K562 (cell line): ENCODE measurements around the gene NUP35. TPM values are rescaled to one million over a fixed set of nuclear protein-coding genes. Genes with fewer than 3 reads are reported as not detected.

Experiments used
- ETV1 ChIP-seq: fragments of 450-650 bp; conservative IDR thresholded peaks from 2 replicates; pipeline ENCODE4 v1.6.1; 2016; ENCODE audit warnings: missing genetic modification characterization, control low read depth, low read depth, missing compliant biosample characterization
- GATAD2B ChIP-seq: fragments of 450-650 bp; IDR thresholded peaks from 2 replicates; pipeline ENCODE4 v1.6.1; 2017; ENCODE audit warnings: mild to moderate bottlenecking, borderline replicate concordance
- JUNB ChIP-seq: fragments of 450-650 bp; formaldehyde crosslinking; conservative IDR thresholded peaks from 2 replicates; pipeline ENCODE4 v1.4.0; 2020; ENCODE audit warnings: mild to moderate bottlenecking
- MED1 ChIP-seq: sonication (generic); formaldehyde crosslinking; IDR thresholded peaks from 2 replicates; pipeline ENCODE4 v1.8.1; 2023; ENCODE audit warnings: missing genetic modification reagents, borderline replicate concordance
- NCOA1 ChIP-seq: fragments of 450-650 bp; IDR thresholded peaks from 2 replicates; pipeline ENCODE4 v1.6.1; 2016; ENCODE audit warnings: low read depth
- SIRT6 ChIP-seq: IDR thresholded peaks from one replicate; pipeline ENCODE4 v1.6.1; 2012; ENCODE audit warnings: low read depth, mild to moderate bottlenecking, control low read depth, inconsistent platforms, low read length, moderate library complexity
- TCF7 ChIP-seq: sonication (generic); IDR thresholded peaks from 2 replicates; pipeline ENCODE4 v1.6.1; 2016; ENCODE audit warnings: antibody characterized with exemption, borderline replicate concordance
- ZBTB7A ChIP-seq: IDR thresholded peaks from 2 replicates; pipeline ENCODE4 v1.6.1; 2011; ENCODE audit warnings: low read depth, mild to moderate bottlenecking, low read length, moderate library complexity, borderline replicate concordance; ENCODE audit not compliant: control insufficient read depth
- ZNF408 ChIP-seq: fragments of 250-450 bp; sonication (Bioruptor Pico); IDR thresholded peaks from 2 replicates; pipeline ENCODE4 v1.4.0; 2020; ENCODE audit warnings: low read depth, mild to moderate bottlenecking, moderate library complexity
- polyA plus RNA-seq, 8 experiments: library from polyadenylated mRNA; depleted of rRNA in 4 of 8; stranded (reverse) in 5 of 8; unstranded in 3 of 8; fragments of >200 nt; fragmentation: Nextera tagmentation in 2 of 8; fragmentation: Illumina TruSeq in 1 of 8; extraction: Ambion mirVana in 2 of 8; extraction: Trizol in 1 of 8; gene quantifications; 2 replicates each; pipeline versions ENCODE4 v1.2.1 to v1.2.3, GENCODE V29; 2011 to 2014; ENCODE audit warnings: inconsistent platforms in 1 of 8, missing spikeins in 1 of 8
- total RNA-seq, 7 experiments: library from RNA; depleted of rRNA in 6 of 7; stranded (reverse); fragments of >200 nt in 6 of 7; fragmentation: Illumina TruSeq in 2 of 7; extraction: Trizol in 2 of 7; gene quantifications; 2 replicates each; pipeline versions ENCODE4 v1.2.1 to v1.2.3, GENCODE V29; 2011 to 2021; ENCODE audit warnings: low replicate concordance in 1 of 7
- TF ChIP-seq, protein P1 (sequence below): fragments of 450-650 bp; IDR thresholded peaks from 2 replicates; pipeline ENCODE4 v1.6.1; 2016; ENCODE audit warnings: mild to moderate bottlenecking, moderate library complexity
- TF ChIP-seq, protein P2 (sequence below): sonication (generic); formaldehyde crosslinking; IDR thresholded peaks from 2 replicates; pipeline ENCODE4 v1.8.0; 2022; ENCODE audit warnings: mild to moderate bottlenecking, missing genetic modification reagents
- TF ChIP-seq, protein P3 (sequence below): sonication (generic); formaldehyde crosslinking; IDR thresholded peaks from 2 replicates; pipeline ENCODE4 v1.8.0; 2022; ENCODE audit warnings: missing genetic modification reagents, mild to moderate bottlenecking, moderate library complexity, borderline replicate concordance
- TF ChIP-seq, protein P4 (sequence below): fragments of 450-650 bp; conservative IDR thresholded peaks from 2 replicates; pipeline ENCODE4 v1.6.1; 2016; ENCODE audit warnings: missing genetic modification characterization, low read depth, mild to moderate bottlenecking, missing compliant biosample characterization, moderate library complexity

Gene NUP35
- total and polyA plus RNA-seq, 9 of the 15 experiments (the other 6 are each of a cell fraction or from before 2014, with no cell fraction given): 24.5 to 78.2 (median 51.1) TPM

DNA sequence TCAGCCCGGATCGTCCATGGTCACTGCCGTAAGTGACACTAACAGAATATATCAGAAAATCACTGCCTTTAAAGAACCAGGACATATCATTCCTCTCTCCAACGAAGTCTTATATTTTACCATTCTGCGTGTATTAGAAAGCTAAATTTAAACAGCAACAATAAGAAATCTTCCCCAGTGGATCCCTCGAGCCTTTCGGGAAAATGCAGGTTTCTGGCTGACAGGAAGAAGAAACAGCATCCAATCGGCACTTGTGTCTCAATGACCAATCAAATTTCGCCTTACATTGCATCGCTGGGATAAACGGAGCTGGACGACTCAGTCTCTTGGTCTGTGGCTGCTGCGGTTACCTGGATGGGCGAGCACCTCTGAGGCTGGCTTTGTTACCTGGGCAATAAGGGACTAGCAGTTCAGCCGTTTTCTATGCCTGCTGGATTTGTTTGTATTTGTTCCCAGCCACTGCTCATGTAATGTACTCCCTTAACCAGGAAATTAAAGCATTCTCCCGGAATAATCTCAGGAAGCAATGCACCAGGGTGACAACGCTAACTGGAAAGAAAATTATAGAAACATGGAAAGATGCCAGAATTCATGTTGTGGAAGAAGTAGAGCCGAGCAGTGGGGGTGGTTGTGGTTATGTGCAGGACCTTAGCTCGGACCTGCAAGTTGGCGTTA is 45.6 kb upstream of the NUP35 start, which contains the start of gene DUSP19 (continued):
- TF ChIP-seq, protein P1, sequence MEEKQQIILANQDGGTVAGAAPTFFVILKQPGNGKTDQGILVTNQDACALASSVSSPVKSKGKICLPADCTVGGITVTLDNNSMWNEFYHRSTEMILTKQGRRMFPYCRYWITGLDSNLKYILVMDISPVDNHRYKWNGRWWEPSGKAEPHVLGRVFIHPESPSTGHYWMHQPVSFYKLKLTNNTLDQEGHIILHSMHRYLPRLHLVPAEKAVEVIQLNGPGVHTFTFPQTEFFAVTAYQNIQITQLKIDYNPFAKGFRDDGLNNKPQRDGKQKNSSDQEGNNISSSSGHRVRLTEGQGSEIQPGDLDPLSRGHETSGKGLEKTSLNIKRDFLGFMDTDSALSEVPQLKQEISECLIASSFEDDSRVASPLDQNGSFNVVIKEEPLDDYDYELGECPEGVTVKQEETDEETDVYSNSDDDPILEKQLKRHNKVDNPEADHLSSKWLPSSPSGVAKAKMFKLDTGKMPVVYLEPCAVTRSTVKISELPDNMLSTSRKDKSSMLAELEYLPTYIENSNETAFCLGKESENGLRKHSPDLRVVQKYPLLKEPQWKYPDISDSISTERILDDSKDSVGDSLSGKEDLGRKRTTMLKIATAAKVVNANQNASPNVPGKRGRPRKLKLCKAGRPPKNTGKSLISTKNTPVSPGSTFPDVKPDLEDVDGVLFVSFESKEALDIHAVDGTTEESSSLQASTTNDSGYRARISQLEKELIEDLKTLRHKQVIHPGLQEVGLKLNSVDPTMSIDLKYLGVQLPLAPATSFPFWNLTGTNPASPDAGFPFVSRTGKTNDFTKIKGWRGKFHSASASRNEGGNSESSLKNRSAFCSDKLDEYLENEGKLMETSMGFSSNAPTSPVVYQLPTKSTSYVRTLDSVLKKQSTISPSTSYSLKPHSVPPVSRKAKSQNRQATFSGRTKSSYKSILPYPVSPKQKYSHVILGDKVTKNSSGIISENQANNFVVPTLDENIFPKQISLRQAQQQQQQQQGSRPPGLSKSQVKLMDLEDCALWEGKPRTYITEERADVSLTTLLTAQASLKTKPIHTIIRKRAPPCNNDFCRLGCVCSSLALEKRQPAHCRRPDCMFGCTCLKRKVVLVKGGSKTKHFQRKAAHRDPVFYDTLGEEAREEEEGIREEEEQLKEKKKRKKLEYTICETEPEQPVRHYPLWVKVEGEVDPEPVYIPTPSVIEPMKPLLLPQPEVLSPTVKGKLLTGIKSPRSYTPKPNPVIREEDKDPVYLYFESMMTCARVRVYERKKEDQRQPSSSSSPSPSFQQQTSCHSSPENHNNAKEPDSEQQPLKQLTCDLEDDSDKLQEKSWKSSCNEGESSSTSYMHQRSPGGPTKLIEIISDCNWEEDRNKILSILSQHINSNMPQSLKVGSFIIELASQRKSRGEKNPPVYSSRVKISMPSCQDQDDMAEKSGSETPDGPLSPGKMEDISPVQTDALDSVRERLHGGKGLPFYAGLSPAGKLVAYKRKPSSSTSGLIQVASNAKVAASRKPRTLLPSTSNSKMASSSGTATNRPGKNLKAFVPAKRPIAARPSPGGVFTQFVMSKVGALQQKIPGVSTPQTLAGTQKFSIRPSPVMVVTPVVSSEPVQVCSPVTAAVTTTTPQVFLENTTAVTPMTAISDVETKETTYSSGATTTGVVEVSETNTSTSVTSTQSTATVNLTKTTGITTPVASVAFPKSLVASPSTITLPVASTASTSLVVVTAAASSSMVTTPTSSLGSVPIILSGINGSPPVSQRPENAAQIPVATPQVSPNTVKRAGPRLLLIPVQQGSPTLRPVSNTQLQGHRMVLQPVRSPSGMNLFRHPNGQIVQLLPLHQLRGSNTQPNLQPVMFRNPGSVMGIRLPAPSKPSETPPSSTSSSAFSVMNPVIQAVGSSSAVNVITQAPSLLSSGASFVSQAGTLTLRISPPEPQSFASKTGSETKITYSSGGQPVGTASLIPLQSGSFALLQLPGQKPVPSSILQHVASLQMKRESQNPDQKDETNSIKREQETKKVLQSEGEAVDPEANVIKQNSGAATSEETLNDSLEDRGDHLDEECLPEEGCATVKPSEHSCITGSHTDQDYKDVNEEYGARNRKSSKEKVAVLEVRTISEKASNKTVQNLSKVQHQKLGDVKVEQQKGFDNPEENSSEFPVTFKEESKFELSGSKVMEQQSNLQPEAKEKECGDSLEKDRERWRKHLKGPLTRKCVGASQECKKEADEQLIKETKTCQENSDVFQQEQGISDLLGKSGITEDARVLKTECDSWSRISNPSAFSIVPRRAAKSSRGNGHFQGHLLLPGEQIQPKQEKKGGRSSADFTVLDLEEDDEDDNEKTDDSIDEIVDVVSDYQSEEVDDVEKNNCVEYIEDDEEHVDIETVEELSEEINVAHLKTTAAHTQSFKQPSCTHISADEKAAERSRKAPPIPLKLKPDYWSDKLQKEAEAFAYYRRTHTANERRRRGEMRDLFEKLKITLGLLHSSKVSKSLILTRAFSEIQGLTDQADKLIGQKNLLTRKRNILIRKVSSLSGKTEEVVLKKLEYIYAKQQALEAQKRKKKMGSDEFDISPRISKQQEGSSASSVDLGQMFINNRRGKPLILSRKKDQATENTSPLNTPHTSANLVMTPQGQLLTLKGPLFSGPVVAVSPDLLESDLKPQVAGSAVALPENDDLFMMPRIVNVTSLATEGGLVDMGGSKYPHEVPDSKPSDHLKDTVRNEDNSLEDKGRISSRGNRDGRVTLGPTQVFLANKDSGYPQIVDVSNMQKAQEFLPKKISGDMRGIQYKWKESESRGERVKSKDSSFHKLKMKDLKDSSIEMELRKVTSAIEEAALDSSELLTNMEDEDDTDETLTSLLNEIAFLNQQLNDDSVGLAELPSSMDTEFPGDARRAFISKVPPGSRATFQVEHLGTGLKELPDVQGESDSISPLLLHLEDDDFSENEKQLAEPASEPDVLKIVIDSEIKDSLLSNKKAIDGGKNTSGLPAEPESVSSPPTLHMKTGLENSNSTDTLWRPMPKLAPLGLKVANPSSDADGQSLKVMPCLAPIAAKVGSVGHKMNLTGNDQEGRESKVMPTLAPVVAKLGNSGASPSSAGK: peak; percentile 79
- TF ChIP-seq MED1 (CRISPR knock-in tag): no peak
- TF ChIP-seq JUNB (CRISPR knock-in tag): no peak
- no peak for TF ChIP-seq TCF7
- TF ChIP-seq, protein P2, sequence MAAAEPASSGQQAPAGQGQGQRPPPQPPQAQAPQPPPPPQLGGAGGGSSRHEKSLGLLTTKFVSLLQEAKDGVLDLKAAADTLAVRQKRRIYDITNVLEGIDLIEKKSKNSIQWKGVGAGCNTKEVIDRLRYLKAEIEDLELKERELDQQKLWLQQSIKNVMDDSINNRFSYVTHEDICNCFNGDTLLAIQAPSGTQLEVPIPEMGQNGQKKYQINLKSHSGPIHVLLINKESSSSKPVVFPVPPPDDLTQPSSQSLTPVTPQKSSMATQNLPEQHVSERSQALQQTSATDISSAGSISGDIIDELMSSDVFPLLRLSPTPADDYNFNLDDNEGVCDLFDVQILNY (CRISPR knock-in tag): 0 out of 2 replicates have a peak, but pooled peaks have one; percentile 40
- TF ChIP-seq ZNF408 (CRISPR knock-in tag): no peak
- TF ChIP-seq, protein P3, sequence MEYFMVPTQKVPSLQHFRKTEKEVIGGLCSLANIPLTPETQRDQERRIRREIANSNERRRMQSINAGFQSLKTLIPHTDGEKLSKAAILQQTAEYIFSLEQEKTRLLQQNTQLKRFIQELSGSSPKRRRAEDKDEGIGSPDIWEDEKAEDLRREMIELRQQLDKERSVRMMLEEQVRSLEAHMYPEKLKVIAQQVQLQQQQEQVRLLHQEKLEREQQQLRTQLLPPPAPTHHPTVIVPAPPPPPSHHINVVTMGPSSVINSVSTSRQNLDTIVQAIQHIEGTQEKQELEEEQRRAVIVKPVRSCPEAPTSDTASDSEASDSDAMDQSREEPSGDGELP (CRISPR knock-in tag): peak; percentile 74
- no peak for TF ChIP-seq SIRT6
- peak; percentile 51 for TF ChIP-seq ETV1
- no peak; the same call in 1 of the 2 replicates for TF ChIP-seq NCOA1
- TF ChIP-seq ZBTB7A: no peak
- no peak for TF ChIP-seq GATAD2B
- TF ChIP-seq, protein P4, sequence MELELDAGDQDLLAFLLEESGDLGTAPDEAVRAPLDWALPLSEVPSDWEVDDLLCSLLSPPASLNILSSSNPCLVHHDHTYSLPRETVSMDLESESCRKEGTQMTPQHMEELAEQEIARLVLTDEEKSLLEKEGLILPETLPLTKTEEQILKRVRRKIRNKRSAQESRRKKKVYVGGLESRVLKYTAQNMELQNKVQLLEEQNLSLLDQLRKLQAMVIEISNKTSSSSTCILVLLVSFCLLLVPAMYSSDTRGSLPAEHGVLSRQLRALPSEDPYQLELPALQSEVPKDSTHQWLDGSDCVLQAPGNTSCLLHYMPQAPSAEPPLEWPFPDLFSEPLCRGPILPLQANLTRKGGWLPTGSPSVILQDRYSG (tag): no peak; the same call in 1 of the 2 replicates
